Activated CD4-positive, alpha-beta T cell treated with anti-CD3 and anti-CD28 coated beads, Interleukin-10, Interleukin-2, amounts not matched to agents 100 ng/mL and 50 ng/mL, durations not matched to agents 16 hours and 8 hours (primary cell): ENCODE data around the gene NRK.
"Not testable (repeated sequence)": the region's sequence is repeated elsewhere in the genome, so short reads cannot be mapped to it uniquely, and the experiment has no call there.

Source experiments
- DNase-seq: peaks from one replicate; pipeline ENCODE4 v3.0.0-alpha.2; 2020

NRK gene

GRCh38 chrX:105822138-105823091 lies at the start of gene NRK:
Gene NRK (plus strand): TSS chrX:105822539. CDS start chrX:105822846, 307 bp downstream.
- no peak for DNase-seq

GRCh38 chrX:105773801-105774200 lies 48.5 kb upstream of the NRK start:
- no peak for DNase-seq

- DNase-seq, result no peak
Measured at GRCh38 chrX:105775679-105776078, 46.7 kb upstream of the NRK start.

GRCh38 chrX:105781804-105782203 lies 40.5 kb upstream of the NRK start:
- DNase-seq, result no peak

GRCh38 chrX:105796877-105797276 lies 25.5 kb upstream of the NRK start:
- not testable (repeated sequence) for DNase-seq

- DNase-seq, result no peak
Measured at GRCh38 chrX:105803891-105804290, 18.4 kb upstream of the NRK start.

- DNase-seq, result not testable (repeated sequence)
Measured at GRCh38 chrX:105805655-105806054, 16.7 kb upstream of the NRK start.

- DNase-seq, result no peak
Measured at GRCh38 chrX:105816517-105816916, 5.8 kb upstream of the NRK start.

GRCh38 chrX:105820247-105820646 lies 2.1 kb upstream of the NRK start:
- DNase-seq, result no peak

- DNase-seq, result no peak
Measured at GRCh38 chrX:105821471-105822121, 743 bp upstream of the NRK start.

GRCh38 chrX:105823092-105823455 lies 735 bp downstream of the NRK start:
- no peak for DNase-seq

GRCh38 chrX:105829011-105829410 lies 6.7 kb downstream of the NRK start:
- DNase-seq, result no peak

GRCh38 chrX:105837232-105837631 lies 14.9 kb downstream of the NRK start:
- DNase-seq, result no peak

- DNase-seq, result no peak
Measured at GRCh38 chrX:105845631-105846030, 23.3 kb downstream of the NRK start.

GRCh38 chrX:105850100-105850499 lies 27.8 kb downstream of the NRK start:
- DNase-seq, result not testable (repeated sequence)

- no peak for DNase-seq
Measured at GRCh38 chrX:105865709-105866108, 43.4 kb downstream of the NRK start.

GRCh38 chrX:105869701-105870100 lies 47.4 kb downstream of the NRK start:
- DNase-seq, result no peak

- DNase-seq, result no peak
Measured at GRCh38 chrX:105870445-105870844, 48.1 kb downstream of the NRK start.

GRCh38 chrX:105872941-105873340 lies 50.6 kb downstream of the NRK start:
- no peak for DNase-seq

- no peak for DNase-seq
Measured at GRCh38 chrX:105874790-105875189, 52.5 kb downstream of the NRK start.

- DNase-seq, result peak; percentile 24
Measured at GRCh38 chrX:105876658-105877057, 54.3 kb downstream of the NRK start.

- no peak for DNase-seq
Measured at GRCh38 chrX:105880491-105880890, 58.2 kb downstream of the NRK start.

GRCh38 chrX:105882581-105883275 lies 60.4 kb downstream of the NRK start:
- DNase-seq, result no peak

GRCh38 chrX:105894721-105895120 lies 72.4 kb downstream of the NRK start:
- no peak for DNase-seq
